ENCODE results near the gene BCL2L12.

Gene BCL2L12

GRCh38 chr19:49690656-49691242, 25.0 kb downstream of the BCL2L12 start, which contains the start of gene CPT1C:
Gene CPT1C (plus strand): TSS chr19:49691116. CDS start chr19:49692253, 1,137 bp downstream.
- Histone ChIP-seq H3K4me3 (ENCODE audit: low read length in 2 of 2) (peak within 1 kb of the TSS; percentile 48 to 59), H3K27ac (ENCODE audit: low read depth in 2 of 2, low read length in 2 of 2) (peak within 1 kb of the TSS in 1 of 2 donors; percentile 17), H3K36me3 (ENCODE audit: control insufficient read depth in 2 of 2, insufficient read depth in 2 of 2, low read length in 2 of 2) (peaks cover 6% of the 10 kb centered on the region in 2 donors), H3K9me3 (ENCODE audit: control insufficient read depth in 2 of 2, low read length in 2 of 2) (no peaks in the 10 kb centered on the region), H3K27me3 (ENCODE audit: control insufficient read depth in 2 of 2, insufficient read depth in 2 of 2, low read length in 2 of 2) (peaks cover 10 to 14% of the 10 kb centered on the region in 2 donors), H3K4me1 (ENCODE audit: control insufficient read depth in 2 of 2, insufficient read depth in 2 of 2, low read length in 2 of 2) (peaks cover 13 to 14% of the 10 kb centered on the region in 2 donors), H3K9ac (ENCODE audit: low read depth in 1 of 2, low read length in 2 of 2) (peak within 1 kb of the TSS; percentile 17 to 41)

GRCh38 chr19:49691243-49692146, 25.8 kb downstream of the BCL2L12 start:
- peaks cover 13 to 14% of the 10 kb centered on the region in 2 donors for H3K4me1 ChIP-seq (ENCODE audit: control insufficient read depth in 2 of 2, insufficient read depth in 2 of 2, low read length in 2 of 2)
- H3K36me3 ChIP-seq (ENCODE audit: control insufficient read depth in 2 of 2, insufficient read depth in 2 of 2, low read length in 2 of 2) = no peaks in the 10 kb centered on the region
- no peaks in the 10 kb centered on the region for H3K9me3 ChIP-seq (ENCODE audit: control insufficient read depth in 2 of 2, low read length in 2 of 2)
- H3K27me3 ChIP-seq (ENCODE audit: control insufficient read depth in 2 of 2, insufficient read depth in 2 of 2, low read length in 2 of 2) = peaks cover 10 to 14% of the 10 kb centered on the region in 2 donors
- H3K9ac ChIP-seq (ENCODE audit: low read depth in 1 of 2, low read length in 2 of 2) = no peak overlapping the region
- H3K27ac ChIP-seq (ENCODE audit: low read depth in 2 of 2, low read length in 2 of 2) = no peak overlapping the region
- peak overlapping the region in 1 of 2 donors; percentile 59 for H3K4me3 ChIP-seq (ENCODE audit: low read length in 2 of 2)

- H3K9me3 ChIP-seq (ENCODE audit: control insufficient read depth in 2 of 2, low read length in 2 of 2) = no peaks in the 10 kb centered on the region
- no peak overlapping the region for H3K27ac ChIP-seq (ENCODE audit: low read depth in 2 of 2, low read length in 2 of 2)
- H3K36me3 ChIP-seq (ENCODE audit: control insufficient read depth in 2 of 2, insufficient read depth in 2 of 2, low read length in 2 of 2) = no peaks in the 10 kb centered on the region
- H3K27me3 ChIP-seq (ENCODE audit: control insufficient read depth in 2 of 2, insufficient read depth in 2 of 2, low read length in 2 of 2) = peaks cover 10 to 14% of the 10 kb centered on the region in 2 donors
- no peak overlapping the region for H3K4me3 ChIP-seq (ENCODE audit: low read length in 2 of 2)
- peaks cover 13 to 14% of the 10 kb centered on the region in 2 donors for H3K4me1 ChIP-seq (ENCODE audit: control insufficient read depth in 2 of 2, insufficient read depth in 2 of 2, low read length in 2 of 2)
- no peak overlapping the region for H3K9ac ChIP-seq (ENCODE audit: low read depth in 1 of 2, low read length in 2 of 2)
Measured at GRCh38 chr19:49692147-49692506, 26.4 kb downstream of the BCL2L12 start.

- no peak overlapping the region for H3K9ac ChIP-seq (ENCODE audit: low read depth in 1 of 2, low read length in 2 of 2)
- H3K27ac ChIP-seq (ENCODE audit: low read depth in 2 of 2, low read length in 2 of 2) = no peak overlapping the region
- no peaks in the 10 kb centered on the region for H3K36me3 ChIP-seq (ENCODE audit: control insufficient read depth in 2 of 2, insufficient read depth in 2 of 2, low read length in 2 of 2)
- no peaks in the 10 kb centered on the region for H3K9me3 ChIP-seq (ENCODE audit: control insufficient read depth in 2 of 2, low read length in 2 of 2)
- no peak overlapping the region for H3K4me3 ChIP-seq (ENCODE audit: low read length in 2 of 2)
- H3K4me1 ChIP-seq (ENCODE audit: control insufficient read depth in 2 of 2, insufficient read depth in 2 of 2, low read length in 2 of 2) = no peaks in the 10 kb centered on the region
- peaks cover 7 to 10% of the 10 kb centered on the region in 2 donors for H3K27me3 ChIP-seq (ENCODE audit: control insufficient read depth in 2 of 2, insufficient read depth in 2 of 2, low read length in 2 of 2)
Measured at GRCh38 chr19:49696115-49696514, 30.4 kb downstream of the BCL2L12 start.

GRCh38 chr19:49696865-49697264, 31.1 kb downstream of the BCL2L12 start:
- no peaks in the 10 kb centered on the region for H3K36me3 ChIP-seq (ENCODE audit: control insufficient read depth in 2 of 2, insufficient read depth in 2 of 2, low read length in 2 of 2)
- no peak overlapping the region for H3K27ac ChIP-seq (ENCODE audit: low read depth in 2 of 2, low read length in 2 of 2)
- no peaks in the 10 kb centered on the region for H3K9me3 ChIP-seq (ENCODE audit: control insufficient read depth in 2 of 2, low read length in 2 of 2)
- H3K27me3 ChIP-seq (ENCODE audit: control insufficient read depth in 2 of 2, insufficient read depth in 2 of 2, low read length in 2 of 2) = peaks cover 0 to 4% of the 10 kb centered on the region in 2 donors
- H3K9ac ChIP-seq (ENCODE audit: low read depth in 1 of 2, low read length in 2 of 2) = no peak overlapping the region
- no peaks in the 10 kb centered on the region for H3K4me1 ChIP-seq (ENCODE audit: control insufficient read depth in 2 of 2, insufficient read depth in 2 of 2, low read length in 2 of 2)
- no peak overlapping the region for H3K4me3 ChIP-seq (ENCODE audit: low read length in 2 of 2)

- Histone ChIP-seq H3K9me3 (ENCODE audit: control insufficient read depth in 2 of 2, low read length in 2 of 2) (no peaks in the 10 kb centered on the region), H3K27me3 (ENCODE audit: control insufficient read depth in 2 of 2, insufficient read depth in 2 of 2, low read length in 2 of 2) (no peaks in the 10 kb centered on the region), H3K4me3 (ENCODE audit: low read length in 2 of 2) (no peak overlapping the region), H3K27ac (ENCODE audit: low read depth in 2 of 2, low read length in 2 of 2) (no peak overlapping the region), H3K9ac (ENCODE audit: low read depth in 1 of 2, low read length in 2 of 2) (no peak overlapping the region), H3K4me1 (ENCODE audit: control insufficient read depth in 2 of 2, insufficient read depth in 2 of 2, low read length in 2 of 2) (no peaks in the 10 kb centered on the region), H3K36me3 (ENCODE audit: control insufficient read depth in 2 of 2, insufficient read depth in 2 of 2, low read length in 2 of 2) (no peaks in the 10 kb centered on the region)
Measured at GRCh38 chr19:49699364-49699763, 33.6 kb downstream of the BCL2L12 start.

- no peaks in the 10 kb centered on the region for H3K27me3 ChIP-seq (ENCODE audit: control insufficient read depth in 2 of 2, insufficient read depth in 2 of 2, low read length in 2 of 2)
- no peak overlapping the region for H3K9ac ChIP-seq (ENCODE audit: low read depth in 1 of 2, low read length in 2 of 2)
- H3K9me3 ChIP-seq (ENCODE audit: control insufficient read depth in 2 of 2, low read length in 2 of 2) = no peaks in the 10 kb centered on the region
- H3K4me3 ChIP-seq (ENCODE audit: low read length in 2 of 2) = no peak overlapping the region
- H3K27ac ChIP-seq (ENCODE audit: low read depth in 2 of 2, low read length in 2 of 2) = no peak overlapping the region
- H3K36me3 ChIP-seq (ENCODE audit: control insufficient read depth in 2 of 2, insufficient read depth in 2 of 2, low read length in 2 of 2) = no peaks in the 10 kb centered on the region
- H3K4me1 ChIP-seq (ENCODE audit: control insufficient read depth in 2 of 2, insufficient read depth in 2 of 2, low read length in 2 of 2) = no peaks in the 10 kb centered on the region
Measured at GRCh38 chr19:49700563-49700962, 34.8 kb downstream of the BCL2L12 start.

GRCh38 chr19:49701271-49701786, 35.6 kb downstream of the BCL2L12 start:
- Histone ChIP-seq H3K4me1 (ENCODE audit: control insufficient read depth in 2 of 2, insufficient read depth in 2 of 2, low read length in 2 of 2) (no peaks in the 10 kb centered on the region), H3K36me3 (ENCODE audit: control insufficient read depth in 2 of 2, insufficient read depth in 2 of 2, low read length in 2 of 2) (no peaks in the 10 kb centered on the region), H3K27ac (ENCODE audit: low read depth in 2 of 2, low read length in 2 of 2) (no peak overlapping the region), H3K4me3 (ENCODE audit: low read length in 2 of 2) (no peak overlapping the region), H3K9ac (ENCODE audit: low read depth in 1 of 2, low read length in 2 of 2) (no peak overlapping the region), H3K27me3 (ENCODE audit: control insufficient read depth in 2 of 2, insufficient read depth in 2 of 2, low read length in 2 of 2) (no peaks in the 10 kb centered on the region), H3K9me3 (ENCODE audit: control insufficient read depth in 2 of 2, low read length in 2 of 2) (no peaks in the 10 kb centered on the region)

- Histone ChIP-seq H3K27me3 (ENCODE audit: control insufficient read depth in 2 of 2, insufficient read depth in 2 of 2, low read length in 2 of 2) (no peaks in the 10 kb centered on the region), H3K9me3 (ENCODE audit: control insufficient read depth in 2 of 2, low read length in 2 of 2) (no peaks in the 10 kb centered on the region), H3K36me3 (ENCODE audit: control insufficient read depth in 2 of 2, insufficient read depth in 2 of 2, low read length in 2 of 2) (no peaks in the 10 kb centered on the region), H3K9ac (ENCODE audit: low read depth in 1 of 2, low read length in 2 of 2) (no peak overlapping the region), H3K4me3 (ENCODE audit: low read length in 2 of 2) (no peak overlapping the region), H3K27ac (ENCODE audit: low read depth in 2 of 2, low read length in 2 of 2) (no peak overlapping the region), H3K4me1 (ENCODE audit: control insufficient read depth in 2 of 2, insufficient read depth in 2 of 2, low read length in 2 of 2) (no peaks in the 10 kb centered on the region)
Measured at GRCh38 chr19:49704888-49705642, 39.3 kb downstream of the BCL2L12 start.

All from mucosa of rectum (tissue), 2 donors.